ENCODE results near the gene LRRC59. TPM values are rescaled to one million over a fixed set of nuclear protein-coding genes. Genes with fewer than 3 reads are reported as not detected.
A peak's percentile ranks its signal among the peaks of the same experiment; 100 is the strongest.
"Not testable (repeated sequence)": the region's sequence is repeated elsewhere in the genome, so short reads cannot be mapped to it uniquely, and the experiment has no call there.

Gene LRRC59
- total RNA-seq, 1 donor from 2014 or later, result 227 TPM

GRCh38 chr17:50347117-50347893, 50.0 kb downstream of the LRRC59 start:
- no peak for DNase-seq (ENCODE audit: low read depth, low spot score)

GRCh38 chr17:50346313-50347116, 50.8 kb downstream of the LRRC59 start:
- DNase-seq (ENCODE audit: low read depth, low spot score), result no peak

- peak; percentile 40 for DNase-seq (ENCODE audit: low read depth, low spot score)
Measured at GRCh38 chr17:50345432-50346312, 51.7 kb downstream of the LRRC59 start, which contains the start of gene XYLT2. TSS of gene XYLT2 (plus strand) at chr17:50346126. CDS start at chr17:50346141, 15 bp downstream.

GRCh38 chr17:50344731-50345365, 52.5 kb downstream of the LRRC59 start:
- DNase-seq (ENCODE audit: low read depth, low spot score), result no peak

GRCh38 chr17:50339381-50339780, 57.9 kb downstream of the LRRC59 start:
- no peak for DNase-seq (ENCODE audit: low read depth, low spot score)

- no peak for DNase-seq (ENCODE audit: low read depth, low spot score)
Measured at GRCh38 chr17:50338645-50339044, 58.7 kb downstream of the LRRC59 start.

GRCh38 chr17:50337956-50338355, 59.4 kb downstream of the LRRC59 start:
- no peak for DNase-seq (ENCODE audit: low read depth, low spot score)

- not testable (repeated sequence) for DNase-seq (ENCODE audit: low read depth, low spot score)
Measured at GRCh38 chr17:50333291-50334057, 63.8 kb downstream of the LRRC59 start.

- no peak for DNase-seq (ENCODE audit: low read depth, low spot score)
Measured at GRCh38 chr17:50332196-50332595, 65.1 kb downstream of the LRRC59 start.

Other genes starting within 250 kb of the LRRC59 start
- 29.7 and 43.8 TPM in 2 replicates for gene PPP1R9B, start 246.8 kb downstream of the LRRC59 start, total RNA-seq
- gene SGCA, start 231.5 kb downstream of the LRRC59 start, total RNA-seq, result not detected in 2 replicates
- gene COL1A1, start 195.9 kb downstream of the LRRC59 start, total RNA-seq, result 0.26 and 0.88 TPM in 2 replicates
- gene TMEM92, start 123.1 kb downstream of the LRRC59 start, total RNA-seq, result not detected in 2 replicates
- 36.6 and 41.8 TPM in 2 replicates for gene XYLT2, start 51.4 kb downstream of the LRRC59 start, total RNA-seq
- 52.2 and 56.8 TPM in 2 replicates for gene MRPL27, start 24.3 kb downstream of the LRRC59 start, total RNA-seq
- 4.6 and 5.5 TPM in 2 replicates for gene EME1, start 24.3 kb downstream of the LRRC59 start, total RNA-seq
- 10.0 and 10.5 TPM in 2 replicates for gene ACSF2, start 28.7 kb upstream of the LRRC59 start, total RNA-seq
- gene CHAD, start 71.4 kb upstream of the LRRC59 start, total RNA-seq, result not detected in 2 replicates
- 27.0 and 28.2 TPM in 2 replicates for gene RSAD1, start 81.3 kb upstream of the LRRC59 start, total RNA-seq
- gene MYCBPAP, start 110.9 kb upstream of the LRRC59 start, total RNA-seq, result 0.46 and 0.92 TPM in 2 replicates
- gene EPN3, start 135.2 kb upstream of the LRRC59 start, total RNA-seq, result 0.04 and 0.07 TPM in 2 replicates
- 47.2 and 57.8 TPM in 2 replicates for gene SPATA20, start 149.7 kb upstream of the LRRC59 start, total RNA-seq
- gene CACNA1G, start 163.2 kb upstream of the LRRC59 start, total RNA-seq, result 0.04 TPM in 1 of 2 replicates, not detected in the other
- gene ABCC3, start 237.4 kb upstream of the LRRC59 start, total RNA-seq, result 2.4 and 3.6 TPM in 2 replicates